Gastrocnemius medialis (tissue), 4 donors: ENCODE measurements around the gene SYT1.

Experiments used
- CTCF ChIP-seq, 5 experiments: fragments of 450-650 bp in 3 of 5; fragments of 200-600 bp in 2 of 5; sonication (generic) in 2 of 5; IDR thresholded peaks in 4 of 5; conservative IDR thresholded peaks in 1 of 5; 1 replicate in 4 of 5; 2 replicates in 1 of 5; pipeline ENCODE4 v1.5.1; 2016 to 2019; ENCODE audit warnings: antibody characterized with exemption in 5 of 5, mild to moderate bottlenecking in 3 of 5, moderate library complexity in 3 of 5
- POLR2A ChIP-seq, 2 donors: fragments of 450-650 bp; IDR thresholded peaks; one replicate each; pipeline ENCODE4 v1.6.1; 2017; ENCODE audit warnings: antibody characterized with exemption in 2 of 2, mild to moderate bottlenecking in 2 of 2, moderate library complexity in 2 of 2

DNA sequence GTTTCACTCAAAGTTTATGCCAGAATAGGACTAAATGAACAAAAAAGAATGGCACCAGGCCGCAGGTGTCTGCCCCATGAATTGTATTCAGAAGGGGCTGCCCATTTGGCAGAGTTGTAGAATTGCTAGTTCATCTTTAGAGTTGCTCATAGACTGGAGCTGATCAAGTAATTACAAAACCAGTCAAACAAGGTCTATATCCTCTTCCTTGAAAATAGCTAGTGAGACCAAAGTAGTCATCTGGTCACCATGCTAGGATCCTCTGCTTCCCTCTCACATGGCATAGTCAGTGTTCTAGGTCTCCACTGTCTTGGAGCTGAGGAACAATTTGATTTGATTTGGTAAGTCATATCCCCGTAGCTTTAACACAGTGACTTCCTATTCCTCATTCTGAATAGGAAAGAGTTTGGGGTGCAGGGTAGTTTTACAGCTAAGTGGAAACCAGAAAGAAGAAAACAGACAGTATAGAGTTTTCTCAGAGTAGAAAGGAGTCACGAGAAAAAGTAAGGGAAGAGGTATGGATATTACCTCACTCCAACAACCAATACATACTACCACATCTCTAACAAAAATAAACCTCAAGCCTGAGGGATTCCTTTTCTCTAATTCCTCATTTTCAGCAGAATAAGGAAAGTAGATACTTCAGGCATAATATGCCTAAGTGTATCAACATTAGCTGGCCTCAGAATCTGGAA is 574.1 kb downstream of the SYT1 start:
- TF ChIP-seq CTCF (IDR thresholded peaks at IDR 0.05 in 4 of 5, conservative IDR thresholded peaks at IDR 0.05 in 1 of 5), result no peak
- no peak for TF ChIP-seq POLR2A (IDR thresholded peaks at IDR 0.05)
